Heart left ventricle (tissue), 13 donors: ENCODE results near the gene KCNJ1.

Experiments
- CTCF ChIP-seq, 12 donors: fragments of 200-600 bp; sonication (generic) in 4 of 12; IDR thresholded peaks; one replicate each; pipeline versions ENCODE4 v1.5.0 to v1.8.0; 2018 to 2022; ENCODE audit warnings: antibody characterized with exemption in 12 of 12, mild to moderate bottlenecking in 5 of 12
- POLR2A ChIP-seq, 2 donors: fragments of 450-650 bp; IDR thresholded peaks; one replicate each; pipeline ENCODE4 v1.6.1; 2017; ENCODE audit warnings: antibody characterized with exemption in 2 of 2, mild to moderate bottlenecking in 2 of 2, moderate library complexity in 2 of 2
- donor health status: ischemic (EF 13 %, LVEDD 7.1; RV severe dilation, severe dysfunction).
- donor health status: DM: no; HTN: yes; CAD: no.
- donor health status: DM: no; HTN: no; CAD: no.
- donor health status: ischemic (EF 25% LVEDD 6.9; RV normal size, moderate dysfunction).
- donor health status: ischemic (EF 25% LVEDD 5.7; RV mildly dilated, moderate dysfunction).
- donor health status: ischemic (EF 35%, LVEDD 5.7; RV mildly dilated, moderate dysfunction).
- donor health status: nonischemic (EF 11% LVEDD 7.7; RV severe dilation, severe dysfunction).
- donor health status: DM: yes; HTN: yes; CAD: no.
- donor health status: PGD.
- donor health status: ischemic (EF 29% LVEDD 5.4; RV normal size, mild dysfunction).
- donor health status: nonischemic (EF 23%, LVEDD 6.1; RV moderate dilation, normal function).

DNA sequence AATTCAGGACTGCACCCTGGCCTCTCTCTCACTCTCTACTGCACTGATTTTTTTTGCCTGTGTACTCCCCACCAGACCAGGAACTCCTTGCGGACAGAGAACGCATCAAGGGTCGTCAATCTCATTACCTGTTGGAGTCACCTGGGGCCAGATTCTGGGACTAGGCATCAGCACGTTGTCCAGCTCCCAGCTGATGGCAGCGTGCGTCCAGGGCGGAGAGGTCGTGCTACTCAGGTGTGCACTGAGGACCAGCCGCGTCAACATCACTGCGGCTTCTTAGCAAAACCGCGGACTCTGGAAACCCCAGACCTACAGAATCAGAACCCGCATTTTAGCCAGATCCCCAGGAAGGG lies 37.2 kb upstream of the KCNJ1 start:
- TF ChIP-seq CTCF (IDR thresholded peaks at IDR 0.05) (no peak), POLR2A (IDR thresholded peaks at IDR 0.05) (no peak)
